GM21576 (cell line): ENCODE measurements around the gene TCN2.
"Not testable (repeated sequence)": the region's sequence is repeated elsewhere in the genome, so short reads cannot be mapped to it uniquely, and the experiment has no call there.

Source experiments
- ATAC-seq: cut with Tn5 transposase; IDR thresholded peaks from one replicate; pipeline ENCODE4 v1.9.1; 2021; ENCODE audit warnings: mild to moderate bottlenecking, moderate library complexity; ENCODE audit not compliant: unreplicated experiment

TCN2 gene

DNA sequence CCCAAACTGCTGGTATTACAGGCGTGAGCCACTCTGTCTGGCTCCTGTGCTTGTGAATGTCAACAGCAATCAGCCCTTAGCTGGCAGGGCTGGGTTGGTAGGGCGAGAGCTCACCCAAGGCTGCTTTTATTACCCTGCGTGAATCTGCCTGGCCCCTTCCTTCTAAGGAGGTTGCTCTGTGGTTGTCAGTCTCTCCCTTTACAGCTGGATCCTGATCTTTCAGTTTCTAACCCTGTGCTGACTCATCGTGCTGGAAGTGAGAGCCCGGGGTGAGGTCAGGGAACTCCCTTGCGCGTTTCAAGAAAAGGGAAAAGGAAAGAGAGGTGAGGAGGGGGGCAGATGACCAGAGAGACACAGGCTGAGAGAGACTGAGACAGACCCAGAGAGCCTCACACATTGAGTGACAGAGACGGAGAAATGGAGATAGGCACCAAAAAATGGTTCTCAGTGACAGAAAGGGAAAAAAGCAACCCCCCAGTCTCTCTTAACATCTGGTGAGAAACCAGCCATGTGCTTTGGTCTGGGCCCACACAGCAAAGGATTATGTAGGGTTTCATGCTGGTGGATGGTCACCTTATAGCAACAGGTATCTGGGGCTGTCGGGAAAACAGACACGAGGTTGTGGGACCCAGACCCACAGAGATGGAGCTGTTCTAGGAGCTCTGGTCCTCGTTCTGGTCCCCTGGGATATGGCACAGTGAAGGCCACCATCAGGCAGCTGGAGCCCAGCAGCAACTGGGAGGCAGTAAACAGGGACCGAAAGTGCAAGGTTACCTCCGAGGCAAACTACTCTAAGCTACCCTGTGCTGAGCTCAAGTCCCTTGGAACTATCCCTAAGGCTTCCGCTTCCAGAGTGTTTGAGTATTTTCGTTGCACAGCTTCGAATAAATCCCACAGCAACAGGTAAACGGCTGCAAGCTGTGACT is 2.5 kb downstream of the TCN2 start:
- ATAC-seq: no peak

DNA sequence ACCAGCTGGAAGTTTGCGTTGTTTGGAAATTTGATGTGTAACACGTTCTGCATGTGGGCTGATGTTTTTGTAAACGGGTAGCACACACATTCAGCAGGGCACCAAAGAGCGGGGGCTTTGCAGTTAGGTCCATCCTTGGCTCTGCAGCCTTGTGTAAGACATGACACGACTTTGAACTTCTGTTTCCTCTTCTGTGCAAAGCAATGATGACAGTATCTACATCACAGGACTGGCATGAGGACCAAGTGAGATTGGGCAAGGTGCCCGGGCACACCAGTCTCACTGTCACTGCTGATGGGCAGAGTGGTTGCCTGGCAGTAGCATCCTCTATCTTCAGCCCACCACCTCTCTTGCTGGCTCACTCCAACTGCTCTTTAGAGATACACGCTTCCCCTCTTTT is 3.3 kb downstream of the TCN2 start:
- ATAC-seq: no peak

- ATAC-seq: no peak
These were observed 4.2 kb downstream of the TCN2 start for GRCh38 chr22:30611197-30611596.

GRCh38 chr22:30612789-30613188 is 5.8 kb downstream of the TCN2 start:
- no peak for ATAC-seq

GRCh38 chr22:30614268-30614667 is 7.3 kb downstream of the TCN2 start:
- no peak for ATAC-seq

DNA sequence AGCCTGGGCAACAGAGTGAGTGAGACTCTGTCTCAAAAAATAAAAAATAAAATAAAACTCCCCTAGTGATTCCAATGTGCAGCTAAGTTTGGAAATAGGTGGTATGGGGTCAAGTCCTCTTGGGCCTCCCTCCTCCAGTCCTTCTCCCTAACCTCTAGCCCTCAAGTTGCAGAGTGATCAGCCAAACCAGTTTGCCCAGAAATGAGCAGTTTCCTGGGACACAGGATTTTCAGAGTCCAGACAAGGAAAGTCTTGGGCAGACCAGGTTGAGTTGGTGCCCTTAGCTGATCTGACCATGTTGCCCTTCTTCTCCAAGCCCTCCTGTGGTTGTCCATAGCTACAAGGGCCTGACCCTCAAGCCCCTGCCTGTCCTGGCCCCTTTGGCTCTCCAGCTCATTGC is 7.9 kb downstream of the TCN2 start:
- no peak for ATAC-seq

GRCh38 chr22:30615543-30615954 is 8.6 kb downstream of the TCN2 start:
- no peak for ATAC-seq

GRCh38 chr22:30617819-30618218 is 10.8 kb downstream of the TCN2 start:
- ATAC-seq: no peak

DNA sequence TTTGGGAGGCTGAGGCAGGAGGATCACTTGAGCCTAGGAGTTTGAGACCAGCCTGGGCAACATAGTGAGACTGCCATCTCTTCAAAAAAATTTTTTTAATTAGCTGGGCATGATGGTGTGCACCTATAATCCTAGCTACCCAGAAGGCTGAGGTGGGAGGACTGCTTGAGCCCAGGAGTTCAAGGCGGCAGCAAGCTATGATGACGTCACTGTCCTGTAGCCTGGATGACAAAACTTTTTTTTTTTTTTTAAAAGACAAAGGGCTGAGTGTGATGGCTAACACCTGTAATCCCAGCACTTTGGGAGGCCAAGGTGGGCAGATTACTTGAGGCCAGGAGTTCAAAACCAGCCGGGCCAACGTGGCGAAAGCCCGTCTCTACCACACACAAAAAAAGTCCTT is 12.9 kb downstream of the TCN2 start:
- ATAC-seq: not testable (repeated sequence)

DNA sequence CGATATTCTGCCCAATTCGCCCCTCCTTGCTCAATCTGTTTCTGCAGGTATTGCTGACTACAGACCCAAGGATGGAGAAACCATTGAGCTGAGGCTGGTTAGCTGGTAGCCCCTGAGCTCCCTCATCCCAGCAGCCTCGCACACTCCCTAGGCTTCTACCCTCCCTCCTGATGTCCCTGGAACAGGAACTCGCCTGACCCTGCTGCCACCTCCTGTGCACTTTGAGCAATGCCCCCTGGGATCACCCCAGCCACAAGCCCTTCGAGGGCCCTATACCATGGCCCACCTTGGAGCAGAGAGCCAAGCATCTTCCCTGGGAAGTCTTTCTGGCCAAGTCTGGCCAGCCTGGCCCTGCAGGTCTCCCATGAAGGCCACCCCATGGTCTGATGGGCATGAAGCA is 19.4 kb downstream of the TCN2 start:
- ATAC-seq: no peak

- ATAC-seq: no peak
These were observed 20.5 kb downstream of the TCN2 start for GRCh38 chr22:30627471-30627870.

DNA sequence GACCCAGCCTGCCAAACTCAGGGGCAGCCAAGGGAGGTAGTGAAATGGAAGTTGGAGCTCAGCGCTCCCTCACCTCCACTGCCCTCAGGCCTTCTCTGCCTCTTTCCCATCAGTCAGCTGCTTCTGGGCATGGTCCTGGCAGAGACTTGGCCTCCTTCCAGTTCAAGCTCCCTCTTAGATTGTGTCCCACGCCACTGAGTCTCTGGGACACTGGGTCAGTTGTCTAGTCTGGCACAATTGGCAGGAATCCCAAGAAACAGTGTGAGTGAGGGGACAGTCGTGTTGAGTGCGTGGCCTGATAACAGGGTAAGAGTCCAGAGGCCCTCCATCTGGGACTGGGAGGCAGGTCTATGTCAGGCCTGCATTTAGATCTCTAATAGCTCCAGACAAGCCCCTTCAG is 21.5 kb downstream of the TCN2 start:
- no peak for ATAC-seq

- not testable (repeated sequence) for ATAC-seq
These were observed 24.5 kb downstream of the TCN2 start for GRCh38 chr22:30631469-30631868.

DNA sequence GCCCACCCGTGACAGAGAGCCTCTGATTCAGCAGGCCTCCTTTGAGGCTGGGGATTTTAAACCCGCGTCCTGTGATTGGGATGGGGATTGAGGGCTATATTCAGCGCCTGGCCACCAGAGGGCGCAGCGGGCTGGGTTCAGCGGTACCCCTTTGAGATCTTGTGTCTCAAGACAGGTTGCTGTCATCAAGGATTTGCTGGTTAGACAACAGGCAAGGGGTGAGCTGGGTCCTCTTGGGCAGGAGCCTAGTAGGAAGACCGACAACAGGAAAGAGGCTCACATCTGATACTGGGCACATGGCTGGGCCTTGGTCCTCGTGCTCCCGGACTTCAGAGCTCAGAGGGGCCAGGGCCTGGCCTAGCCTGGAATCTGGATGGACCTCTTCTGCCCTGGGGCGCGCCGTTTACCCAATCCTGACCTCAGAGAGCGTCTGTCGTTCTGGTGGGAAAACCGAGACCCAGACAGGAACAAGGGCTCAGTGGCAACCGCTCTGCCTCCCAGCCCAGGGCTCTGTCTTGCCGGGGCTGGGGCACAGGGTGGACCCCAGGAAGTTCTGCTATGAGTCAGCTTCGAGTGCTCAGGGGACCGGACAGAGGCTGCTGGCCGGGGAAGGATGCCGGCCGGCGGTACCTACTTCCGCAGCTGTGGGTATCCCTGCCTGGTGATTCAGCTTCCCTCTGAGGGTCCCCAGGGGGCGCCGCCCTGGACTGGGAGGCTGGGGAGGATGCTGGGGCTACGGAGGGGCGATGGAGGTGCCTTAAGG is 27.7 kb downstream of the TCN2 start:
- ATAC-seq: peak; percentile 41

- ATAC-seq: peak; percentile 58
These were observed 28.6 kb downstream of the TCN2 start, which contains the start of gene SLC35E4 for GRCh38 chr22:30635273-30636225. Gene SLC35E4, plus strand, starts transcription at chr22:30635781. Its CDS starts 670 bp downstream, at chr22:30636451.

- no peak for ATAC-seq
These were observed 29.5 kb downstream of the TCN2 start for GRCh38 chr22:30636226-30637077.

GRCh38 chr22:30637701-30638114 is 30.7 kb downstream of the TCN2 start:
- no peak for ATAC-seq

- no peak for ATAC-seq
These were observed 33.4 kb downstream of the TCN2 start for GRCh38 chr22:30640361-30640760.

- ATAC-seq: no peak
These were observed 34.0 kb downstream of the TCN2 start for GRCh38 chr22:30640839-30641430.
